GM12891 (cell line): ENCODE results near the gene TTC9.

Source experiments
- PAX5 ChIP-seq: IDR thresholded peaks from 2 replicates; pipeline ENCODE4 v1.6.1; 2011; ENCODE audit warnings: low read length, moderate library complexity, mild to moderate bottlenecking; ENCODE audit not compliant: insufficient read depth, severe bottlenecking
- POLR2A ChIP-seq: IDR thresholded peaks from 2 replicates; pipeline ENCODE4 v1.6.1; 2011; ENCODE audit warnings: low read depth, low read length, control low read depth
- POLR2AphosphoS5 ChIP-seq: IDR thresholded peaks from 2 replicates; pipeline ENCODE4 v1.6.1; 2011; ENCODE audit warnings: low read depth, low read length, control low read depth
- POU2F2 ChIP-seq: IDR thresholded peaks from 2 replicates; pipeline ENCODE4 v1.6.1; 2011; ENCODE audit warnings: low read depth, mild to moderate bottlenecking, control low read depth, low read length, moderate library complexity
- SPI1 ChIP-seq: IDR thresholded peaks from 2 replicates; pipeline ENCODE4 v1.6.1; 2011; ENCODE audit warnings: low read depth, low read length, control low read depth
- TAF1 ChIP-seq: IDR thresholded peaks from 2 replicates; pipeline ENCODE4 v1.6.1; 2011; ENCODE audit warnings: low read depth, low read length, control low read depth

DNA sequence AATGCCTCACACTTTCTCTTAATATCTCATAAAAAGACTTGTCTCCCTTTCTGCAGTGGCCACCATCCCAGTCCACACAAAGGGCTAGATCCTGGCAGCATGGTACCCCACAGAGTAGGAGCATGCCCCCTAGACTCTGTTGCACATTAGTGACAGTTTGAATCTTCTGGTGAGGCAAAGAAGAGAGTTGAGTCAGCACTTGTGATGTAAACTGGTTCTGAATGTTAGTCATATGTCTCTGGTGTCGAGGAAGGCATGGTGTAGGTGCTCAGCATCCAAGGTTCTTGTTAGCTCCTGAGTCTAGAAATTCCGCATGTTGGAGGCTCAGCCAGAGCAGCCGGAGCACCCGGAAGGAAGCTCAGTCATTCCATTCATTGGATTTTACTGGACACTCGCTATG is 9.8 kb downstream of the TTC9 start:
- no peak for TF ChIP-seq POLR2A
- no peak for TF ChIP-seq POLR2AphosphoS5
- TF ChIP-seq TAF1, result no peak
- TF ChIP-seq PAX5, result no peak
- no peak for TF ChIP-seq POU2F2
- no peak for TF ChIP-seq SPI1
